ENCODE data around the gene DDX56. TPM values are rescaled to one million over a fixed set of nuclear protein-coding genes. Genes with fewer than 3 reads are reported as not detected.

The DDX56 gene
- total RNA-seq, 1 experiment from 2014 or later = 119 TPM

DNA sequence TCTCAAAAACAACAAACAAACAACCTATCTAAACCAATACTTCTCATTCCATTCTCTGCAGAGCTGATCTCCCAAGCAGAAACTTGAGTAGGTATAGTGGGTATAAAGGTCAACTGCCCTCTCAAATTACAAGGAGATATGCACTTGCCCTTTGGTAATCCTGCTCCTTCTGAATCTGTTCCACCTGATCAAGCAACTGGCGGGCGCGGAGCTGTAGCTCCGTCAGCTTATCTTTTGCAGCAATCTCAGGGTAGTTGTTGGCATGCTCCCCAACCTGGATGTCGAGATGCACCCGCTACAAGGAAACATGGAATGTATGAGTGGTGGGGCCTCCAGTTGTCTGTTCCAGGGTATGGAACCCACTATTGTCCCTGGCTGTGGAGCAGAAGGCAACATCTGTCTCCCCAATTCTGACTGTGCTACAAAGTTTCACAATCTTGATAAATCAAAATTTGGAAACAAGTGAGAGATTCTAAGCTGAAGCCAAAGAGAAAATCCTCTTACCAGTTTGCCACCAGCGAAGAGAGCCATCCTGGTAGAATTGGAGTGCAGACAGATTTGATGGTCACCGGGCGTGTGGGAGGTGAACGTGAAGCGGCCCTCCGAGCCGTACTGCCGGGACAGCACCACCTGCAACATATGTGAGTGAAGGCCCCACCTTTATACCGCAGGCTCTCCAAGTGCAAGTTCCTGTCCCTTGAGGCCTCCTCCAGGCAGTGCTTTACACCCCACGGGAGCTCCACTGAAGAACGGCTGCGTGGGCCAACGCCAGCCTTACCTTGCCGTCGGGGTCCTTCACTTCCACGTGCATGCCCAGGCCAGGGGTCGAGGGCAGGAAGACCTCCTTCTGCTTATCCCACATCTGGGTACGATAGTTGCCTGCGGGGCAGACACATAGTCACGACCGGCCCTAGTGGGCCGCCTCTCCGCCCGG is 7.5 kb upstream of the DDX56 start:
- ATAC-seq (peak; percentile 27), DNase-seq (peak; percentile 38)
- Histone ChIP-seq H3K9me2 (replicated peaks; ENCODE audit: low read length) (no peaks in the 10 kb centered on the region), H2AFZ (ENCODE audit: low read length) (peak overlapping the region; percentile 54; the same call in 1 of the 2 replicates), H3K4me1 (ENCODE audit: insufficient read depth, low read length) (peaks cover 10% of the 10 kb centered on the region), H3K4me3 (ENCODE audit: low read length) (peak overlapping the region; percentile 88), H3K27me3 (ENCODE audit: low read length) (no peaks in the 10 kb centered on the region), H3K9ac (ENCODE audit: low read length) (peak overlapping the region; percentile 97), H3K79me2 (ENCODE audit: low read length) (peaks cover 38% of the 10 kb centered on the region), H4K20me1 (ENCODE audit: low read length) (no peaks in the 10 kb centered on the region), H3K36me3 (ENCODE audit: low read depth, low read length) (peaks cover 18% of the 10 kb centered on the region), H3K27ac (ENCODE audit: low read length) (peak overlapping the region; percentile 46), H3F3A (ENCODE audit: low read length, unreplicated experiment) (no peaks in the 10 kb centered on the region), H3K4me2 (ENCODE audit: low read length) (peak overlapping the region; percentile 87), H3K9me3 (ENCODE audit: low read length) (no peaks in the 10 kb centered on the region)
- intact Hi-C loops (cut with micrococcal nuclease) = no loop called here
- CTCF ChIA-PET = no interaction called here
- TSS peak; percentile 30 for BruUV-seq (replicated peaks)
- POLR2A ChIA-PET (ENCODE audit: unreplicated experiment) = no interaction called here
- TF ChIP-seq EZH2 (IDR thresholded peaks at IDR 0.05; ENCODE audit: low read length, unreplicated experiment) = no peak
- no peak for TF ChIP-seq EZH2phosphoT487 (IDR thresholded peaks at IDR 0.05; ENCODE audit: borderline replicate concordance, low read length)
- TF ChIP-seq, protein P1, sequence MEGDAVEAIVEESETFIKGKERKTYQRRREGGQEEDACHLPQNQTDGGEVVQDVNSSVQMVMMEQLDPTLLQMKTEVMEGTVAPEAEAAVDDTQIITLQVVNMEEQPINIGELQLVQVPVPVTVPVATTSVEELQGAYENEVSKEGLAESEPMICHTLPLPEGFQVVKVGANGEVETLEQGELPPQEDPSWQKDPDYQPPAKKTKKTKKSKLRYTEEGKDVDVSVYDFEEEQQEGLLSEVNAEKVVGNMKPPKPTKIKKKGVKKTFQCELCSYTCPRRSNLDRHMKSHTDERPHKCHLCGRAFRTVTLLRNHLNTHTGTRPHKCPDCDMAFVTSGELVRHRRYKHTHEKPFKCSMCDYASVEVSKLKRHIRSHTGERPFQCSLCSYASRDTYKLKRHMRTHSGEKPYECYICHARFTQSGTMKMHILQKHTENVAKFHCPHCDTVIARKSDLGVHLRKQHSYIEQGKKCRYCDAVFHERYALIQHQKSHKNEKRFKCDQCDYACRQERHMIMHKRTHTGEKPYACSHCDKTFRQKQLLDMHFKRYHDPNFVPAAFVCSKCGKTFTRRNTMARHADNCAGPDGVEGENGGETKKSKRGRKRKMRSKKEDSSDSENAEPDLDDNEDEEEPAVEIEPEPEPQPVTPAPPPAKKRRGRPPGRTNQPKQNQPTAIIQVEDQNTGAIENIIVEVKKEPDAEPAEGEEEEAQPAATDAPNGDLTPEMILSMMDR (conservative IDR thresholded peaks at IDR 0.05; ENCODE audit: low read depth, low read length) = no peak

DNA sequence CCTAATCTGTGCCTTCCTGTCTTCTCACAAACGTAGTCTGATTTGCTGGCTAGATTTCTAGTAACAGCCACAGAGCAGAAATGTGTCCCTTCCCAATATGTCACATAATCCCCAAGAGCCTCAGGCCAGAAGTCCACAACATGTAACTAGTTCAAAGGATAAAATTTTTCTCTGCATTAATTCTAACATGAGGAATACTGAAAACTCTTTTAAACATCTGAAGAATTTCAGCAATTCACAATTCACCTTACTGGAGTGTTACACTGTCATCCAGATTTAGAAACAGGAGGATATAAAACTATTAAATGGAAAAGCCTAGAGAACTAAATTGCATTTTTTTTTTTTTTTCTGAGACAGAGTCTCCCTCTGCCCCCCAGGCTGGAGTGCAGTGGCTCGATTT is 2.5 kb upstream of the DDX56 start:
- H2AFZ ChIP-seq (ENCODE audit: low read length) = no peak overlapping the region
- no peaks in the 10 kb centered on the region for H3F3A ChIP-seq (ENCODE audit: low read length, unreplicated experiment)
- DNase-seq (no peak), ATAC-seq (no peak)
- ChIA-PET POLR2A (ENCODE audit: unreplicated experiment) (no interaction called here), CTCF (no interaction called here)
- H3K27me3 ChIP-seq (ENCODE audit: low read length) = no peaks in the 10 kb centered on the region
- no peak overlapping the region for H3K4me2 ChIP-seq (ENCODE audit: low read length)
- no peaks in the 10 kb centered on the region for H3K9me2 ChIP-seq (replicated peaks; ENCODE audit: low read length)
- BruUV-seq (replicated peaks) = no TSS peak
- H3K9ac ChIP-seq (ENCODE audit: low read length) = no peak overlapping the region
- H3K79me2 ChIP-seq (ENCODE audit: low read length) = peaks cover 71% of the 10 kb centered on the region
- H3K36me3 ChIP-seq (ENCODE audit: low read depth, low read length) = peaks cover 38% of the 10 kb centered on the region
- H3K4me1 ChIP-seq (ENCODE audit: insufficient read depth, low read length) = peaks cover 30% of the 10 kb centered on the region
- TF ChIP-seq EZH2phosphoT487 (IDR thresholded peaks at IDR 0.05; ENCODE audit: borderline replicate concordance, low read length) = no peak
- TF ChIP-seq, protein P1 (conservative IDR thresholded peaks at IDR 0.05; ENCODE audit: low read depth, low read length) = no peak
- TF ChIP-seq EZH2 (IDR thresholded peaks at IDR 0.05; ENCODE audit: low read length, unreplicated experiment) = no peak
- H4K20me1 ChIP-seq (ENCODE audit: low read length) = no peaks in the 10 kb centered on the region
- no peak overlapping the region for H3K27ac ChIP-seq (ENCODE audit: low read length)
- no peak overlapping the region for H3K4me3 ChIP-seq (ENCODE audit: low read length)
- H3K9me3 ChIP-seq (ENCODE audit: low read length) = no peaks in the 10 kb centered on the region
- intact Hi-C loops (cut with micrococcal nuclease) = no loop called here

DNA sequence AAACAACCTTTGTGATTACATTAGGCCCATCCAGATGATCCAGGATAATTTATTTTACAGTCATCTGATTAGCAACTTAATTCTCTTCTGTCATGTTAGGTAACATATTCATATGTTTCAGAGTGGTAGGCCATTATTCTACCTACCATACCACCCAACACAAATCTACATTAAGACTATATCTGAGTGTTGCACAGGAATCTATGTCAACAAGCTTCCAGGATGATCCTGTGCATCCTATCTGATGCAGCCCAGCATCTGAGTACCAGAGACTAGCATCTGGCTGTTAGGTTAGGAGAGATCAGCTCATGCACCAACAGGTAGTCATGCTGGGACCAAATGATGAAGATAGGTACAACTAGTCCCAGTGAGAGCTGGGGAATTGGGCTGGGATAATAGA is 1.3 kb upstream of the DDX56 start:
- H3K9me2 ChIP-seq (replicated peaks; ENCODE audit: low read length) = no peaks in the 10 kb centered on the region
- ChIA-PET CTCF (no interaction called here), POLR2A (ENCODE audit: unreplicated experiment) (no interaction called here)
- no peak for ATAC-seq
- H3K9ac ChIP-seq (ENCODE audit: low read length) = no peak overlapping the region
- H3F3A ChIP-seq (ENCODE audit: low read length, unreplicated experiment) = no peaks in the 10 kb centered on the region
- no peak overlapping the region for H2AFZ ChIP-seq (ENCODE audit: low read length)
- BruUV-seq (replicated peaks) = no TSS peak
- H3K9me3 ChIP-seq (ENCODE audit: low read length) = no peaks in the 10 kb centered on the region
- H3K79me2 ChIP-seq (ENCODE audit: low read length) = peaks cover 68% of the 10 kb centered on the region
- intact Hi-C loops (cut with micrococcal nuclease) = no loop called here
- peak overlapping the region; percentile 96 for H3K4me2 ChIP-seq (ENCODE audit: low read length)
- TF ChIP-seq EZH2 (IDR thresholded peaks at IDR 0.05; ENCODE audit: low read length, unreplicated experiment) = no peak
- TF ChIP-seq, protein P1 (conservative IDR thresholded peaks at IDR 0.05; ENCODE audit: low read depth, low read length) = no peak
- TF ChIP-seq EZH2phosphoT487 (IDR thresholded peaks at IDR 0.05; ENCODE audit: borderline replicate concordance, low read length) = no peak
- no peak overlapping the region for H3K27ac ChIP-seq (ENCODE audit: low read length)
- peak overlapping the region; percentile 91; the same call in 1 of the 2 replicates for H3K4me3 ChIP-seq (ENCODE audit: low read length)
- no peaks in the 10 kb centered on the region for H3K27me3 ChIP-seq (ENCODE audit: low read length)
- peaks cover 48% of the 10 kb centered on the region for H3K36me3 ChIP-seq (ENCODE audit: low read depth, low read length)
- DNase-seq = no peak
- H3K4me1 ChIP-seq (ENCODE audit: insufficient read depth, low read length) = peaks cover 26% of the 10 kb centered on the region
- H4K20me1 ChIP-seq (ENCODE audit: low read length) = no peaks in the 10 kb centered on the region
